GM18517 (cell line): ENCODE measurements around the gene ROBO2.

Source experiments
- ATAC-seq: cut with Tn5 transposase; IDR thresholded peaks from one replicate; pipeline ENCODE4 v1.9.1; 2021; ENCODE audit warnings: mild to moderate bottlenecking, moderate library complexity; ENCODE audit not compliant: unreplicated experiment

Gene ROBO2, protein sequence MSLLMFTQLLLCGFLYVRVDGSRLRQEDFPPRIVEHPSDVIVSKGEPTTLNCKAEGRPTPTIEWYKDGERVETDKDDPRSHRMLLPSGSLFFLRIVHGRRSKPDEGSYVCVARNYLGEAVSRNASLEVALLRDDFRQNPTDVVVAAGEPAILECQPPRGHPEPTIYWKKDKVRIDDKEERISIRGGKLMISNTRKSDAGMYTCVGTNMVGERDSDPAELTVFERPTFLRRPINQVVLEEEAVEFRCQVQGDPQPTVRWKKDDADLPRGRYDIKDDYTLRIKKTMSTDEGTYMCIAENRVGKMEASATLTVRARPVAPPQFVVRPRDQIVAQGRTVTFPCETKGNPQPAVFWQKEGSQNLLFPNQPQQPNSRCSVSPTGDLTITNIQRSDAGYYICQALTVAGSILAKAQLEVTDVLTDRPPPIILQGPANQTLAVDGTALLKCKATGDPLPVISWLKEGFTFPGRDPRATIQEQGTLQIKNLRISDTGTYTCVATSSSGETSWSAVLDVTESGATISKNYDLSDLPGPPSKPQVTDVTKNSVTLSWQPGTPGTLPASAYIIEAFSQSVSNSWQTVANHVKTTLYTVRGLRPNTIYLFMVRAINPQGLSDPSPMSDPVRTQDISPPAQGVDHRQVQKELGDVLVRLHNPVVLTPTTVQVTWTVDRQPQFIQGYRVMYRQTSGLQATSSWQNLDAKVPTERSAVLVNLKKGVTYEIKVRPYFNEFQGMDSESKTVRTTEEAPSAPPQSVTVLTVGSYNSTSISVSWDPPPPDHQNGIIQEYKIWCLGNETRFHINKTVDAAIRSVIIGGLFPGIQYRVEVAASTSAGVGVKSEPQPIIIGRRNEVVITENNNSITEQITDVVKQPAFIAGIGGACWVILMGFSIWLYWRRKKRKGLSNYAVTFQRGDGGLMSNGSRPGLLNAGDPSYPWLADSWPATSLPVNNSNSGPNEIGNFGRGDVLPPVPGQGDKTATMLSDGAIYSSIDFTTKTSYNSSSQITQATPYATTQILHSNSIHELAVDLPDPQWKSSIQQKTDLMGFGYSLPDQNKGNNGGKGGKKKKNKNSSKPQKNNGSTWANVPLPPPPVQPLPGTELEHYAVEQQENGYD (N-terminal part only)

DNA sequence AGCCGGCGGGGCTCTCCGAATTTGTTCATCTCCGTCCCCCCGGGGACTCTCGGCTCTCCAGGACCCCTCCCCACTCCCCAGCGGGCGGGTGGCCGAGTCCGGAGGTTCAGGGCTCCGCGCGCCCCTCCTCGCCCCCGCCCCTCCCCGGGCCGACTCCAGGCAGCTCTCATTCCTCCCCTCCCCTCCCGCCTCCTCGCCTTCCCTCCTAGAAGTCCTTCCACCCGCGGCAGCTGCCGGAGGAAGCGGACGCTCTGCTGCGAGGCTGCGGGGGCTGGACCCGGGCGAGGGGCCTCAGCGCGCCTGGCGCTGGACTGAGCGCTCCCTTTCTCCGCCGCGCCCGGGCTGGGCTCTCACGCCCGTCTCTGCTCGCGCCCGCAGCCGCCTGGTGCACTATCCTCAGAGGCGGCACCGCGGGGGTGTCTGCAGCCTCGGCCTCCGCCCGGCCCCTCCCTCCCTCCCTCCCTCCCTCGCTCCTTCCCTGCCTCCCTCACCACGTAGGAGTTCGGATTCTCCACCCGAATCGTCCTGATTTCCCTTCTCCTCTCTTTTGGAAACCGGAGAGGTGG lies at the start of gene ROBO2:
Gene ROBO2, plus strand, starts transcription at position 494 of the 566 bp plus-strand sequence. CDS start 687 bp downstream, outside the sequence.
- no peak for ATAC-seq

DNA sequence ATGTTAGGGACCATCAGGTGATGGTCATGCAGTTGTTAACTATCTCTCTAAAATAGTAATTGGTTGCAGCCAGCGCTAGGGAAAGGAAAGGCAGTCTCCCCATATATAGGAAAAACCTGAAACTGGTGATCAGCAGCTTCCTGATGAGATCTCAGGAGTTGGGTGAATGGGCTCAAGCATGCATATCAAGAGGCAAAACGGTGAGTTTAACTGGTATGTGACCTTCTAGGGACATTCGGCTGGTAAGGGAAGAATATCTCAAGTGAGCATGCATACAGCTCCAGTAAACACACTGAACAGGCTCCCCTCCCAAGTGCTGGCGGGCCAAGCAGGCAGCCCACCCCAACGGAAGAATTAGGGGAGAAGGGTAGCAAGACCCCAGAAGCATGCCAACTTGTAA lies 49.3 kb upstream of the ROBO2 start:
- ATAC-seq = no peak

GRCh38 chr3:76991165-76991564 lies 48.7 kb upstream of the ROBO2 start:
- no peak for ATAC-seq

- ATAC-seq = no peak
Measured at GRCh38 chr3:76997733-76998132, 42.2 kb upstream of the ROBO2 start.

GRCh38 chr3:76998555-76998954 lies 41.3 kb upstream of the ROBO2 start:
- no peak for ATAC-seq

GRCh38 chr3:77001062-77001701 lies 38.7 kb upstream of the ROBO2 start:
- no peak for ATAC-seq

DNA sequence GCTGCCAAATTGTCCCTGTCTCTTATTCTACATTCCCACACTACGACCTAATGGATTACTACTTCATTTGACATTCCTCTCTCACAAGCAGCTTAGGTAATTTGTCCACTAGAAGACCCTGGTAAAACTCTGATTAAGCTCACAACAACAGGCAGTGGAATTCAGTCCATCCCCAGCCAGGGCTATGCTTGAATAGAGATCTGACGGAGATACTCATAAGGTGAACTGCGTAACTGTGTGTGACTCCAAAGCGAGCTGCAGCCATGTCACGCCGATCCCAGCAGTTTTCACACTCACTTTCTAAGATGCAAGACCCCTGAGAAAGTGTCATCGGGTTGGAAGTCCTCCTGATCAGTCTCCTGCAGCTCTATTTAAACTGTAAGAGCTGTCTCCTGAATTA lies 25.7 kb upstream of the ROBO2 start:
- ATAC-seq = no peak

DNA sequence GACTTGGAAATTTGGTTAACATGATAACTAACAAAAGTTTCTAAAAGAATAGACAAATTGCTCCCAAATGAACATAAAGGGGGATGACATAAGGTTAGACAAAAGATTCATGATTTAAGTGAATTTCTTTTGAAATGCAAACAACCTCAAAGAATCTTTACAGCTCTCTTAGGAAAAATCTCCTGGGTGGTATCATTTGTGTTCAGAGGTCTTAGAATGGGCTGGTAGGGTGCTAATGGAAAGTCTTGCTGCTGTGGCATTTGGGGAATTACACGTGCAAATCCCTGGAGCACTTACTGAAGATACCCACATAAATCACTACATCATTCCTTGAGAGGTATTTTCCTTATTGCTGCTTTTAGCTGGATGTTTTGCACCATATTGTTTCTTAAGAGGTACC lies 14.4 kb upstream of the ROBO2 start:
- ATAC-seq = no peak

DNA sequence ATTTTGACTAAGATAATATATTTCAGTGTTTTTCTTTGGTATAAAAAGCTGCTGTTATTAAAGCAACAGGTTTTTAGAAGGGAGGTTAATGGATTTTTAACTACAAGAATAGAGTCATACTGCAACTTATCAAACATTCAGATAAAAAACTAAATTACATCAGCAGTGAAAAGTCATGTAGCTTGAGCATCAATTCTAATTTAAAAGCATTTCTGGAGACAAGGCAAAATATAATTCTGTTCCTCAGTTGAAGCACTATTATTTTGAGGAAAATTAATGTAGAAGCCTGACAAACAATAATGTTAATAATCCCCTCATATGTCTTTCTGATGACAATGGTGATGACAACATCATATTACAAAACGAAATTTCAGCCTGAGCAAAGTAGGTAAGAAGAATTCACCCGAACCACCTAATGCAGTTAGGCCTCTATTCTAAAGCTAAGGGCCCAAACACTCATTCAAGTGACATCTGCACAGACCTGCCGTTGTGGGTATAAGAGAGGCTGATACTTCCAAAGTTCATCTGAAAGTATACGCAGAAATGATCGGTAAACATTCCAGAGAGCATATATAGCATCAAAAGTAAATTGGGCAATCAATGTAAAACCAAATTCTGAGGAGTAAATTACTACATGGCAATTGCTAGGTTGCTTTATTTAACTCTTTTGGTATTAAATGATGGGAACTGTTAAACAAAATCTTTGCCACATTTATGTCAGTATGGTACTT lies 12.8 kb upstream of the ROBO2 start:
- ATAC-seq = no peak

DNA sequence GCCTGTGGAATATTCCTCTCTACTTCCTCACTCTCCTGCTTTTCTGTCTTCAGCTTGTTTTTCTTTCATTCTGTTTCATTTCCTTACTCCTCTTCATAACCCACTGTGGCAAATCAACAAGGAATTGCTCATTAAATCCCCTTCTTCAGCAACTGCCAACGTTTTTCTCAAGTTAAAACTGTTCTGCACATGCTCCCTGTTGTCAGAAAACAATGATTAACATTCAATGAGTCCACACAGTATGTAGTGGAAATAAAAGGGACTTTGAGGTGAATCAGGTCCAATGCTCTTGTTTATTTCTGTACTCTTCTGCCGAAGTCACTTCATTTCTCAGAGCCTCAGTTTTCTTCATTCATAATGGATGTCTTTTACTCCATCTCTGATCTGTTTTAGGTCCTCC lies 11.9 kb upstream of the ROBO2 start:
- no peak for ATAC-seq

GRCh38 chr3:77038468-77038929 lies 1.4 kb upstream of the ROBO2 start:
- ATAC-seq = no peak

- no peak for ATAC-seq
Measured at GRCh38 chr3:77038930-77039605, 831 bp upstream of the ROBO2 start.

DNA sequence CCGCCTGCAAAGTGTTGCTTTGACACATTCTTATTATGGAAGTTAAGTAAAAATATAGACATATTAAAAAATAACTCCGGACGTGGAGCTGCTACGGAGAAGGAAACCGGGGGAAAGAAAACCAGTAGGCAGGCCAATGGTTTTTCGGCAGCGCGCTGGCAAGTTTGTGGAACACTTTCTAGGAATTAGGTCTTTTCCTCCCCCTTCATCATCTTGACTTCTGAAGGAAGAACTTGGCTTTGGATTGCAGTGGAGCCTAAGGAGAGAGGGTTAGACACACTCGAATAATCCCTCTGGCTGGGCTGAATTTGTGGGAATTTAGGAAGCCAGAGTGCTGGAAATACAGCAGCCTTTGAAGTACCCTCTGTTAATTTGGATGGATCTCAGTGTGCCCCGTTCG lies 317 bp downstream of the ROBO2 start:
- ATAC-seq = no peak

GRCh38 chr3:77040926-77041722 lies 1.2 kb downstream of the ROBO2 start:
- no peak for ATAC-seq

- ATAC-seq = no peak
Measured at GRCh38 chr3:77041811-77042210, 1.9 kb downstream of the ROBO2 start.

DNA sequence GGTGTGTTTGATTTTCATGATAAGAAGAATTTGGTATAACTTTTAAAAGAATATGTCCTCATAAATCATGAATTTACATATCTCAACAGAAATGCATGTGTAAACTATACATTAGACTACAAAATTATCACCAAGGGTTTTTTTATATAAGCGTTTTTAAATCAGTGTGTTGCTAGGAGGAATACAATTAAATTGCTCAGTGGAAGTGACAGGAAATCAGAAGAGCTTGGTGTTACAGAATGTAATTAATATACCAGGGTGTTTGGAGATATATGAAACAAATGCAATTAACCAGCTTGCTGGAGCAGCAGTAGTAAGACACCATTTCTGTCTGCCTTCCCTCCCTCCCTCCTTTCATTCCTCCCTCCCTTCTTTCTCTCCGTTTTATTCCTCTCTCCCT lies 2.4 kb downstream of the ROBO2 start:
- ATAC-seq = no peak

- no peak for ATAC-seq
Measured at GRCh38 chr3:77042882-77043281, 3.0 kb downstream of the ROBO2 start.

GRCh38 chr3:77045686-77046085 lies 5.8 kb downstream of the ROBO2 start:
- ATAC-seq = no peak

- no peak for ATAC-seq
Measured at GRCh38 chr3:77048186-77048585, 8.3 kb downstream of the ROBO2 start.
